ENCODE measurements around the gene DZIP3.
"Not testable (repeated sequence)": the region's sequence is repeated elsewhere in the genome, so short reads cannot be mapped to it uniquely, and the experiment has no call there.

DZIP3 gene

GRCh38 chr3:108602249-108602934, 12.9 kb downstream of the DZIP3 start:
- peak; percentile 20 for DNase-seq (ENCODE audit: low read depth)

GRCh38 chr3:108602935-108603294, 13.4 kb downstream of the DZIP3 start:
- peak; percentile 42 for DNase-seq (ENCODE audit: low read depth)

GRCh38 chr3:108603691-108604090, 14.2 kb downstream of the DZIP3 start:
- DNase-seq (ENCODE audit: low read depth) = peak; percentile 18

GRCh38 chr3:108605028-108605427, 15.5 kb downstream of the DZIP3 start:
- DNase-seq (ENCODE audit: low read depth) = no peak

- no peak for DNase-seq (ENCODE audit: low read depth)
Measured at GRCh38 chr3:108605491-108605890, 16.0 kb downstream of the DZIP3 start.

- no peak for DNase-seq (ENCODE audit: low read depth)
Measured at GRCh38 chr3:108608750-108609149, 19.2 kb downstream of the DZIP3 start.

- DNase-seq (ENCODE audit: low read depth) = no peak
Measured at GRCh38 chr3:108610651-108611050, 21.1 kb downstream of the DZIP3 start.

GRCh38 chr3:108616090-108616489, 26.6 kb downstream of the DZIP3 start:
- not testable (repeated sequence) for DNase-seq (ENCODE audit: low read depth)

- DNase-seq (ENCODE audit: low read depth) = peak; percentile 16
Measured at GRCh38 chr3:108620250-108620649, 30.7 kb downstream of the DZIP3 start.

- peak; percentile 10 for DNase-seq (ENCODE audit: low read depth)
Measured at GRCh38 chr3:108623504-108623903, 34.0 kb downstream of the DZIP3 start.

- DNase-seq (ENCODE audit: low read depth) = no peak
Measured at GRCh38 chr3:108629974-108630373, 40.5 kb downstream of the DZIP3 start.

GRCh38 chr3:108642526-108642925, 53.0 kb downstream of the DZIP3 start:
- DNase-seq (ENCODE audit: low read depth) = no peak

GRCh38 chr3:108645364-108645763, 55.8 kb downstream of the DZIP3 start:
- DNase-seq (ENCODE audit: low read depth) = no peak

GRCh38 chr3:108655664-108656063, 66.1 kb downstream of the DZIP3 start:
- not testable (repeated sequence) for DNase-seq (ENCODE audit: low read depth)

GRCh38 chr3:108661699-108662098, 72.2 kb downstream of the DZIP3 start:
- DNase-seq (ENCODE audit: low read depth) = no peak

- peak; percentile 80 for DNase-seq (ENCODE audit: low read depth)
Measured at GRCh38 chr3:108662142-108662738, 72.7 kb downstream of the DZIP3 start.

- no peak for DNase-seq (ENCODE audit: low read depth)
Measured at GRCh38 chr3:108664266-108664665, 74.7 kb downstream of the DZIP3 start.

- DNase-seq (ENCODE audit: low read depth) = no peak
Measured at GRCh38 chr3:108667312-108667711, 77.8 kb downstream of the DZIP3 start.

- DNase-seq (ENCODE audit: low read depth) = no peak
Measured at GRCh38 chr3:108669208-108669607, 79.7 kb downstream of the DZIP3 start.

GRCh38 chr3:108672701-108673100, 83.2 kb downstream of the DZIP3 start:
- no peak for DNase-seq (ENCODE audit: low read depth)

- DNase-seq (ENCODE audit: low read depth) = no peak
Measured at GRCh38 chr3:108673988-108674661, 84.6 kb downstream of the DZIP3 start.

- DNase-seq (ENCODE audit: low read depth) = no peak
Measured at GRCh38 chr3:108677811-108678210, 88.3 kb downstream of the DZIP3 start.

GRCh38 chr3:108692286-108692685, 102.8 kb downstream of the DZIP3 start:
- not testable (repeated sequence) for DNase-seq (ENCODE audit: low read depth)

Measured in amniotic epithelial cell (primary cell).